ENCODE results near the gene SPRYD3.

DNA sequence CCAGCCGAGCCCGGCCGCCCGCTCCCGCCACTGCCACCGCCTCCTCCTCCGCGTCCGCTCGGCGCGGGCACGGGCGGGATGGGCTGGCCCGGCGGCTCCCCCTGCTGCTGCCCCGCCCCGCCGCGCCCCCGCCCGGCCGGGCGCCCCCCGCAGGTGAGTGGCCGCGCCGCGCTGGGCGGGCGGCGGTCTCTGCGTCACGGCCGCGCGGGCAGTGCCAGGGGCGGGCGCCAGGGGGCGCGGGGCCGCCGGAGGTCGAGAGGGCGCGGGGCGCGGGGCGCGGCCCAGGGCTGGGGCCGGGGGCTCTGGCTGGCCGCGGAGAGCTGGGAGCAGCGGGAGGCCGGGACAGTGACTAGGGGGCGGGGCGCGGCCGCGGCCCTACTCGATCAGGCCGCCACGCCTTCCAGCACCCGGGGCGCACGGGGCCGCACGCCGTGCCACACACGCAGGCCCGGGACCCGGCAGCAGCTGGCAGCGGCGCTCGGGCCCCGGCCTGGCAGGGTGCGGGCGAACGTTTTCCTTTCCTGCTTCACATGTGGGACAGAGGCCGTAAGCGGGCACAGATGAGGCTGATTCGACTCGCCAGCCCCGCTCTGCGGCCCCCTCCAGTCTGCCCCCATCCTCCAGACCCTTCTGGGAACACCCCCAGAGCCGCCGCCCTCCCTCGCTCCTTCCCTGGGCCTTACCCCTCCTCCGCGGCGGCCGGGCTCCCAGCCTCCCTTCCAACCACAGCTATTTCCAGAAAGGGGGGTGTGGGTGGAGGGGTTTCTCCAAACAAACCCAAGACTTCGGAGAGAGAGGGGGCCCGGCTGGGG, 31.8 kb downstream of the SPRYD3 start:
- no peak for TF ChIP-seq EZH2 (IDR thresholded peaks at IDR 0.05; ENCODE audit: insufficient read depth, low read length)
- TF ChIP-seq, protein P1, sequence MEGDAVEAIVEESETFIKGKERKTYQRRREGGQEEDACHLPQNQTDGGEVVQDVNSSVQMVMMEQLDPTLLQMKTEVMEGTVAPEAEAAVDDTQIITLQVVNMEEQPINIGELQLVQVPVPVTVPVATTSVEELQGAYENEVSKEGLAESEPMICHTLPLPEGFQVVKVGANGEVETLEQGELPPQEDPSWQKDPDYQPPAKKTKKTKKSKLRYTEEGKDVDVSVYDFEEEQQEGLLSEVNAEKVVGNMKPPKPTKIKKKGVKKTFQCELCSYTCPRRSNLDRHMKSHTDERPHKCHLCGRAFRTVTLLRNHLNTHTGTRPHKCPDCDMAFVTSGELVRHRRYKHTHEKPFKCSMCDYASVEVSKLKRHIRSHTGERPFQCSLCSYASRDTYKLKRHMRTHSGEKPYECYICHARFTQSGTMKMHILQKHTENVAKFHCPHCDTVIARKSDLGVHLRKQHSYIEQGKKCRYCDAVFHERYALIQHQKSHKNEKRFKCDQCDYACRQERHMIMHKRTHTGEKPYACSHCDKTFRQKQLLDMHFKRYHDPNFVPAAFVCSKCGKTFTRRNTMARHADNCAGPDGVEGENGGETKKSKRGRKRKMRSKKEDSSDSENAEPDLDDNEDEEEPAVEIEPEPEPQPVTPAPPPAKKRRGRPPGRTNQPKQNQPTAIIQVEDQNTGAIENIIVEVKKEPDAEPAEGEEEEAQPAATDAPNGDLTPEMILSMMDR (IDR thresholded peaks at IDR 0.05; ENCODE audit: insufficient read depth, low read depth, low read length) = no peak

All from astrocyte (in vitro differentiated cells and primary cell).